Measurements from ENCODE around the gene CCNK.

CCNK gene

GRCh38 chr14:99535908-99536778 lies 54.9 kb downstream of the CCNK start:
- DNase-seq (ENCODE audit: low read depth in 2 of 2), result no peak

GRCh38 chr14:99537399-99537798 lies 56.2 kb downstream of the CCNK start:
- peak; percentile 53 to 60 for DNase-seq (ENCODE audit: low read depth in 2 of 2)

DNA sequence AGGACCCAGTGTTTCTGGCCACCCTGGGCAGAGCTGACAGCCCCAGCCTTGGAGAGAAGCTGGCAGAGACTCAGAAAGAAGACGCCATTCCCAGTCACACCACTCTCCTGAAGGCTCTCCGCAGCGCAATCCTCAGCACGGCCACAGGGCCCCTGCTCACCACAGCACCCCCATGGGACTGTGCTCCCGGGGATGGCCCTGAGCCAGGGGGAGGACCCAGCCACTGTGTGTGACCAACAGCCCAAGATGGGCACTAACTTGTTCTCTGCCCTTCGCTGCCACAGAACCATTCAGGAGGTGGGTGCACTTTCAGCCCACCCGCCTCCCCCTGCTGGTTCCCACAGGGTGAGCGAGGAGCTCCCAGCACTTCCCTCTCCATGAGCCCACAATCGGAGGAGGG lies 57.1 kb downstream of the CCNK start:
- DNase-seq (ENCODE audit: low read depth in 2 of 2), result no peak

DNA sequence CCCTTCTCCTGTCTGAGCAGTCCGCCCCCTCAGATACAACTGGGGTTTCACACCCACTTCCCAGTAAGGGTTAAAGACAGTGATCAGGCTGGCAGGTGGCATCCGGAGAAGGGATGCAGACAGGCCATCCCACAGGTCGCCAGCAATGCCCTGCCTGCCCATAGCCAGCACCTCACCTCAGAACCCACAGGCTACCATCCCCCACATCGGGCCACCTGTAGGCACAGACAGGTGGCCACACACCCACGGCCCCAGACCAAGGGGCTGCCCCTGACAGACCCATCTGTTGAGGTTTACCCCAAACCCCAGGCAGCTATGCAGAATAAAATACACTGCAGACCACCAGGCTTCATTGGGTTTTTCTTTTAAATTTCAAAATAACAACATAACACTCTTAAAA lies 57.5 kb downstream of the CCNK start:
- DNase-seq (ENCODE audit: low read depth in 2 of 2), result no peak

GRCh38 chr14:99539491-99539890 lies 58.3 kb downstream of the CCNK start:
- no peak for DNase-seq (ENCODE audit: low read depth in 2 of 2)

DNA sequence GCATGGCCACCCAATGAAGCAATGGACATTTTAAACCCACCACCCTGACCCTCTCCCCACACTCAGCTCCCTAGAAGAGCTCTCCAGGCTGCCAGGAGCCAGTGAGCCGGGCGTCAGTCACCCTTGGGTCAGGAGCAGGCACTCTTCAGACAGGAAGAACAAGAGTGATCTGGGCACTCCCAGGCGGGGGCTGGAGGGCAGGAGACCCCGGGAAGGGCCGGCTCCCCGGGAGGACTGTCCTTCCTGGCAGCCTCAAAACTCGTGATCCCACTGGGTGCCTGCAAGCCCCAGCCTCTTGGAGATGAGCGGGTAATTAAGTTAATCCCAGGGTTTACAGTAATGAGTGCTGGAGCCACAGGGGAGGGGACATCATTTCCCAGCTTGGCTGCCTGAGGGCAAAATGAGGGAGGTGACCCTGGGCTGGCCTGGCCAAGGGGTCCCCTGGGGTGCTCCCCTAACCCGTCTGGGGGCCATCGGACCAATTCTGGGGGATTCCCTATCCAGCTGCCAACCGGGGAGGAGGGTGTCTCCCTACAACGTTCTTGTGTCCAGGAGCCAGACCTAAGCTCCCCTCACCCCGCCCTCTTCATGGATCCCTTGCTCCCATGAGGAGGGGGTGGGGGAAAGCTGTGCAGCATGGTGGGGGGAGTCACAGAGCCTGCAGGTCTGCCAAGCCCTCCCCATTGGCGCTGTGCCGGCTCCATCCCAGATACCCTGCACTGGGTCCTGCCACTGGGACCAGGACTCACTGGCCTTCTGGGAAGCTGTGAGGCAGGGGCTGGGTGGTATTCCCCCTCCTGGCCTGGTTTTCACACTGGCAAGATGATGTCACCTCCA lies 59.2 kb downstream of the CCNK start:
- no peak for DNase-seq (ENCODE audit: low read depth in 2 of 2)

- DNase-seq (ENCODE audit: low read depth in 2 of 2), result no peak
Measured at GRCh38 chr14:99541211-99541610, 60.0 kb downstream of the CCNK start.

DNA sequence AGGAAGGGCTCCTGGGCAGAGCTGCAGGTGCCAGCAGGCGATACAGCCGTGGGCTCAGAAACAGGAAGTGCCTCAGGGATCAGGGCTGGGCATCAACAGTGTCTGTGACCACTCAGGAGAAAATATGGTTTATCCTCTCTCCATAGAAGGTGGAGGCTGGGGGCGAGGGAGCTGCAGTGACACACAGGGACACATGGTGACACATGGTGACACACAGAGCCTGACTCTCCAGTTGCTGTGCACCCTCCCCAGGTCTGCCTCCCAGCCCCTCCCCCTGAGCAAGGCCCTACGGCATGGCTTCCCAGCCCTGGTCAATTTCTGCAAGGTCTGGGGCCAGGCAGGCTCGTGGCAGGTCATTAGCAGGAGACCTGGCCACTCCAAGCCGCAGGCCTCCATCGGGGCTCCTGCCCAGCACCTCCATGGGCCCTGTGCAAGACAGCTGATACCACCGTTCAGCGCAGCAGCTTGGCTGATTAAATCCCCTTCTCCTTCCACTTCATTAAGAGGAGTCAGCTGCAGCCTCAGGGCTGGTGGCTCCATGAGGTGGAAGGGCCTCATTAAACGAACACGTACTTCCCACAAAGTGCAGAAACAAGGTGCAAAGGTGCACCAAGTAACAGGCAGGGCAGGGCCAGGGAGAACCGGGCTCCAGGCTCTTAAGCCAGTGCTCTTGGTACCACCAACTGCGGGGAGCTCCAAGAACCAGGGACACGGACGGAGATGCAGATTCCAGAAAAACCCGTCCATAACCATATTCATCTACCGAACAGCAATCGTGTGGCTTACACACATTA lies 60.7 kb downstream of the CCNK start:
- DNase-seq (ENCODE audit: low read depth in 2 of 2), result no peak

DNA sequence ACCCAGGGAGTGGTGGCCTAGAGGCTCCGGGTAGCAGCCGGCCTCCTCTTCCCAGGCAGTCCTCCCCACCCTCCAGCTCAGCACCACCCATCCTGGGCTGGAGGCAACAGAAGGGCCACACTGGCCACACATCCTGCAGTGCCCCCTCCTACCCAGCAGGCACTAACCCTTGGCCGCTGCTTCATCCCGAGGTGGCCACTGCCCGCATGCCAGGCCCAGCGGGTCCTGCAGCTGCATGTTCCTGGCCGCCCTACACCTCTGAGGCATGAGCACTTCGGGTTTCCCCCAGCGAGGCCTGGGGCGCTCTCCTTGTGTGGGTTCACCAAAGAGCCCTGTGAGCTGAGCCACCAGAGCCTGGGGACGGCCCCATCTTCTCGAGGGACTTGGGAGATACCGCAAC lies 61.4 kb downstream of the CCNK start:
- DNase-seq (ENCODE audit: low read depth in 2 of 2), result no peak

GRCh38 chr14:99543370-99543769 lies 62.2 kb downstream of the CCNK start:
- DNase-seq (ENCODE audit: low read depth in 2 of 2), result no peak

GRCh38 chr14:99543985-99544384 lies 62.8 kb downstream of the CCNK start:
- DNase-seq (ENCODE audit: low read depth in 2 of 2), result no peak

GRCh38 chr14:99544991-99545390 lies 63.8 kb downstream of the CCNK start:
- no peak for DNase-seq (ENCODE audit: low read depth in 2 of 2)

DNA sequence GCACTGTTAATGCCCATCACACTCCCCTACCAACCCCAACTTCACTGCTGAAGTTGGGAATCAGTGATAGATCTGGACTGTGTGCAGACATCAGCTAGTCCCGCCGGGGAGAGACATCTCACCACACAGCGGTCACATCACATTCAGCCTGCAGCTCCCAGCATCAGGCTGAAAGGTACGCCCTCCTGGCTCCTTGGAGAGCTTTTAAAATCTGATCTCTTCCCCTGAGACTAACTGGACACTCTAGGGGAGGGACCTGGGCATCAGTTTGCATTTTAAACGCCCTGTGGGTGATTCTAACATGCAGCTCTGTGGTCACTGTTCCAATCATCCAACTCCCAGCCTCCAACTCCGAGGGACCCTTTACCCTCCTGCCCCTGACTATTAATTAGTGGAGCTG lies 64.4 kb downstream of the CCNK start:
- DNase-seq (ENCODE audit: low read depth in 2 of 2), result no peak

DNA sequence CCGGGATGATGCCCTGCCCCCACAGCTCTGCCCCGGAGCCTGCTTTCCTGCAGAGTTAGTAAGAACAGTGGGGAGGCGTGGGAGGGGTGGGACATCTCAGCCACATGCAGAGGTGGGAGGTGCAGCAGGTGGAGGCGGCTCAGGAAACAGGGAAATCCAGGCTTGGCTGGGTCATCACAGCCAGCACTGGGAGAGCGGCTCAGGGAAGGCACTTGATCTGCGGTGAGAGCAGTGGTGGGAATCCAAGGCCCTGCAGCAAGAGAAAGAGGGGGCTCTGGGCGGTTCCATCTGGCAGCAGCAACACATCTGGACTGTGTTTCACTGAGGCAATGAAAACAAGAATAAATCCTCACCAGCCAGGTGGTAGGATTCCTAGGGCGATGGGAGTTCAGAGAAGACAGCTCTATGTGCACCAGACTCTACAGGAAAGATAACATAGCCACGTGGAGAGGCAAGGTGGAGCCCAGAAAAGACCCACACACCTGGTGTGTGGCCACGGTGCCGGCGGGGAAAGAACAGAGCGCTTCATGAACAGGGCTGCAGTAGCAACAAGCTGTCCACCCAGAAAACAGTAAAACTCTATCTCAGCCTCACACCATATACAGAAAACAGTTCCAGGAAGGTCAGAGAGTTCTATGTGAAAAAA lies 65.1 kb downstream of the CCNK start:
- DNase-seq (ENCODE audit: low read depth in 2 of 2), result no peak

DNA sequence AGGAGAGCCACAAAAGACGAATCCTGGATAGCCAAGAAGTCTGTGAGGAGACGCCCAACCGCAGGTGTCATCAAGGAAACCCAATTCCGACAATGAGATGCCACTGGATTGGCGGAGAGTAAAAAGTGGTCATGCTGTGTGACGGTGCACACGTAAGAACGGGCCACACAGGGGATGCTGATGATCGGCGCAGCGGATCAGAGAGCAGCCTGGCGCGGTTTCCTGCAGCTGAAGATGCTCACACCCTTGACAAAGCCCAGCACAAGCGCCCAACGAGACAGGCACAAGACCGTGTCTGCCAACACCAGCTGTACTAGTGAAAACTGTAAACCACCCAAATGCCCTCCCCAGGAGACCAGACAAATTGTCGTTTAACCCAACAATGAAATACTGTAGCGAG lies 67.0 kb downstream of the CCNK start:
- no peak for DNase-seq (ENCODE audit: low read depth in 2 of 2)

DNA sequence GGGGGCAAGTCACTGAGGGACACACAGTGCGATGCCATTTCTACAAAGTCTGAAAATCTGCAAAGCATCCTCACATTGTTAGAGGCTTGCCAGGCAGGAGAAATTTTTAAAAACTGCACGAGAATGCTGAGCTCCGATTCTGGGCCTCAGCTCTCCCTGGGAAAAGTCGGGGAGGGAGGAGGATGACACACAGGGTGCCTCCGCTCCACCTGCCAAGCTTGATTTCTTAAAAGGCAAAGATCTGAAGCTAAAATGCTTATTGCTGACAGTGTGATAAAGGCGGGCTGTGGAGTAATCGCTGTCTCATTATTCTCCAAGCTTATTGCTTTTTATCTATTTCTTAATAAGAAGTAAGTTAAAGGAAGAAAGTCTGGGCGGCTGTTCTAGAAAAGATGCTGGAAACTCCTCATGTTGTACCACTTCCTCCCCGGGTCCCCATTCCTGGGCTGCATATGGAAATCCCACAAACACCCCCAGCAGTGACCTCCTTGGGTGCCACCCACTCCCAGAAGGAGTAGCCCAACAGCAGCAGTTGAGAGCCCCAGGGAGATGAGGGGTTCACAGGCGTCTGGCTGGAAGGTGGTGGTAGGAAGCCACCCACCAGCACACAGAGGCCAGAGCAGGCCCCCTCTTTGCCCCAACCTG lies 67.8 kb downstream of the CCNK start:
- no peak for DNase-seq (ENCODE audit: low read depth in 2 of 2)

- DNase-seq (ENCODE audit: low read depth in 2 of 2), result no peak
Measured at GRCh38 chr14:99549684-99550083, 68.5 kb downstream of the CCNK start.

DNA sequence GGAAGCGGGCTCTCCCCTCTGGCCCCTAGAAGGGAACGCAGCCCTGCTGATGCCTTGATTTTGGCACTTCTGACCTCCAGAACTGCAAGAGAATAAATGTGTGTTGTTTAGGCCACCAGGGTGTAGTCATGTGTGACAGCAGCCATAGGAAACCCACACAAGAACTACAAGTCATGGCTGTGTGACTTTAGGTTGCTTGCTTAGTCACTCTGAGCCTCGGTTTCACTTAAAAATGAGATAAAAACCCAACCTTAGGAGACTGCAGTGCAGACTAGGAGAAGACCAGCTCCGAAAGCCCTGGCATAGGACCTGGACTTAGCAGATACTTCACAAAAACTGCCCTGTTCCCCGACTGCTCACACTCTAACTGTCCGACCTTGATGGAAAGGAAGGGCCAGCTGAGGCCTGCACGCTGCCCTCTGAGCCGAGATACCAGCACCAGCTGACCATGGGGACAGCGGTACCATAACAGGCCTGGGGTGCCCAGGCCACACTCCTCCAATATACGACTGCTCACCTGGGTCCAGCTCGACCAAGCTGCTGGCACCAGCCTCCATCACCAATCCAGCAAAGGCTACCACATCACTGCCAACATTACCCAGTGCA lies 69.3 kb downstream of the CCNK start:
- DNase-seq (ENCODE audit: low read depth in 2 of 2), result no peak

- DNase-seq (ENCODE audit: low read depth in 2 of 2), result no peak
Measured at GRCh38 chr14:99551034-99551922, 70.1 kb downstream of the CCNK start.
